ENCODE measurements around the gene ZNF684.
"Not testable (repeated sequence)": the region's sequence is repeated elsewhere in the genome, so short reads cannot be mapped to it uniquely, and the experiment has no call there.

Gene ZNF684

GRCh38 chr1:40574805-40575204 lies 43.4 kb downstream of the ZNF684 start:
- not testable (repeated sequence) for H3K36me3 ChIP-seq (ENCODE audit: control insufficient read depth, insufficient read depth, low read length); H3K4me3 ChIP-seq (ENCODE audit: extremely low read depth, insufficient read depth, low read length, poor library complexity, severe bottlenecking); H3K4me1 ChIP-seq (ENCODE audit: control insufficient read depth, insufficient read depth, low read length, poor library complexity, severe bottlenecking); H3K27ac ChIP-seq (ENCODE audit: low read depth, low read length, severe bottlenecking); H3K9me3 ChIP-seq (ENCODE audit: control insufficient read depth, low read length)
- 88% methylated on average over 2 of the region's 3 CpGs; no CpG with 5 or more reads in 1 of the 2 experiments for WGBS, 2 experiments (ENCODE audit: insufficient coverage in 2 of 2)

GRCh38 chr1:40575336-40575735 lies 43.9 kb downstream of the ZNF684 start:
- H3K36me3 ChIP-seq (ENCODE audit: control insufficient read depth, insufficient read depth, low read length), result no peaks in the 10 kb centered on the region

GRCh38 chr1:40582116-40582515 lies 50.7 kb downstream of the ZNF684 start:
- WGBS, 2 experiments (ENCODE audit: insufficient coverage in 2 of 2), result 100% methylated on average over 1 to 2 of the region's 2 CpGs

More at GRCh38 chr1:40575336-40575735, 43.9 kb downstream of the ZNF684 start:
- Histone ChIP-seq H3K9me3 (ENCODE audit: control insufficient read depth, low read length) (no peaks in the 10 kb centered on the region), H3K27ac (ENCODE audit: low read depth, low read length, severe bottlenecking) (no peak overlapping the region), H3K4me1 (ENCODE audit: control insufficient read depth, insufficient read depth, low read length, poor library complexity, severe bottlenecking) (no peaks in the 10 kb centered on the region), H3K4me3 (ENCODE audit: extremely low read depth, insufficient read depth, low read length, poor library complexity, severe bottlenecking) (no peak overlapping the region)

GRCh38 chr1:40583980-40584379 lies 52.5 kb downstream of the ZNF684 start:
- 70 to 83% methylated on average over 2 to 4 of the region's 6 CpGs for WGBS, 2 experiments (ENCODE audit: insufficient coverage in 2 of 2)
- no peak overlapping the region for H3K27ac ChIP-seq (ENCODE audit: low read depth, low read length, severe bottlenecking)

More at GRCh38 chr1:40582116-40582515, 50.7 kb downstream of the ZNF684 start:
- Histone ChIP-seq H3K4me1 (ENCODE audit: control insufficient read depth, insufficient read depth, low read length, poor library complexity, severe bottlenecking) (no peaks in the 10 kb centered on the region), H3K9me3 (ENCODE audit: control insufficient read depth, low read length) (no peaks in the 10 kb centered on the region), H3K4me3 (ENCODE audit: extremely low read depth, insufficient read depth, low read length, poor library complexity, severe bottlenecking) (no peak overlapping the region), H3K36me3 (ENCODE audit: control insufficient read depth, insufficient read depth, low read length) (no peaks in the 10 kb centered on the region), H3K27ac (ENCODE audit: low read depth, low read length, severe bottlenecking) (no peak overlapping the region)

GRCh38 chr1:40588586-40588985 lies 57.1 kb downstream of the ZNF684 start:
- Histone ChIP-seq H3K9me3 (ENCODE audit: control insufficient read depth, low read length) (no peaks in the 10 kb centered on the region), H3K27ac (ENCODE audit: low read depth, low read length, severe bottlenecking) (no peak overlapping the region), H3K4me3 (ENCODE audit: extremely low read depth, insufficient read depth, low read length, poor library complexity, severe bottlenecking) (no peak overlapping the region), H3K36me3 (ENCODE audit: control insufficient read depth, insufficient read depth, low read length) (no peaks in the 10 kb centered on the region), H3K4me1 (ENCODE audit: control insufficient read depth, insufficient read depth, low read length, poor library complexity, severe bottlenecking) (no peaks in the 10 kb centered on the region)
- WGBS, 2 experiments (ENCODE audit: insufficient coverage in 2 of 2), result 67 to 80% methylated on average over 1 of the region's 2 CpGs

More at GRCh38 chr1:40583980-40584379, 52.5 kb downstream of the ZNF684 start:
- Histone ChIP-seq H3K4me3 (ENCODE audit: extremely low read depth, insufficient read depth, low read length, poor library complexity, severe bottlenecking) (no peak overlapping the region), H3K4me1 (ENCODE audit: control insufficient read depth, insufficient read depth, low read length, poor library complexity, severe bottlenecking) (no peaks in the 10 kb centered on the region), H3K36me3 (ENCODE audit: control insufficient read depth, insufficient read depth, low read length) (no peaks in the 10 kb centered on the region), H3K9me3 (ENCODE audit: control insufficient read depth, low read length) (no peaks in the 10 kb centered on the region)

- Histone ChIP-seq H3K36me3 (ENCODE audit: control insufficient read depth, insufficient read depth, low read length) (no peaks in the 10 kb centered on the region), H3K9me3 (ENCODE audit: control insufficient read depth, low read length) (peaks cover 5% of the 10 kb centered on the region), H3K27ac (ENCODE audit: low read depth, low read length, severe bottlenecking) (no peak overlapping the region), H3K4me1 (ENCODE audit: control insufficient read depth, insufficient read depth, low read length, poor library complexity, severe bottlenecking) (no peaks in the 10 kb centered on the region), H3K4me3 (ENCODE audit: extremely low read depth, insufficient read depth, low read length, poor library complexity, severe bottlenecking) (no peak overlapping the region)
- WGBS, 2 experiments (ENCODE audit: insufficient coverage in 2 of 2), result 61 to 87% methylated on average over 3 of the region's 6 CpGs
These were observed 60.8 kb downstream of the ZNF684 start for GRCh38 chr1:40592107-40592803.

GRCh38 chr1:40593449-40594186 lies 62.2 kb downstream of the ZNF684 start:
- 78 to 84% methylated on average over 5 to 7 of the region's 8 CpGs for WGBS, 2 experiments (ENCODE audit: insufficient coverage in 2 of 2)
- Histone ChIP-seq H3K9me3 (ENCODE audit: control insufficient read depth, low read length) (peaks cover 5% of the 10 kb centered on the region), H3K36me3 (ENCODE audit: control insufficient read depth, insufficient read depth, low read length) (no peaks in the 10 kb centered on the region), H3K27ac (ENCODE audit: low read depth, low read length, severe bottlenecking) (no peak overlapping the region), H3K4me3 (ENCODE audit: extremely low read depth, insufficient read depth, low read length, poor library complexity, severe bottlenecking) (no peak overlapping the region), H3K4me1 (ENCODE audit: control insufficient read depth, insufficient read depth, low read length, poor library complexity, severe bottlenecking) (no peaks in the 10 kb centered on the region)

- H3K9me3 ChIP-seq (ENCODE audit: control insufficient read depth, low read length), result peaks cover 5% of the 10 kb centered on the region
- no peak overlapping the region for H3K27ac ChIP-seq (ENCODE audit: low read depth, low read length, severe bottlenecking)
- 75 to 100% methylated on average over 2 to 3 of the region's 3 CpGs for WGBS, 2 experiments (ENCODE audit: insufficient coverage in 2 of 2)
These were observed 62.7 kb downstream of the ZNF684 start for GRCh38 chr1:40594187-40594531.

GRCh38 chr1:40595623-40596022 lies 64.2 kb downstream of the ZNF684 start:
- H3K36me3 ChIP-seq (ENCODE audit: control insufficient read depth, insufficient read depth, low read length), result no peaks in the 10 kb centered on the region
- H3K27ac ChIP-seq (ENCODE audit: low read depth, low read length, severe bottlenecking), result no peak overlapping the region
- H3K4me3 ChIP-seq (ENCODE audit: extremely low read depth, insufficient read depth, low read length, poor library complexity, severe bottlenecking), result no peak overlapping the region
- 90 to 93% methylated on average over 6 to 7 of the region's 7 CpGs for WGBS, 2 experiments (ENCODE audit: insufficient coverage in 2 of 2)
- peaks cover 5% of the 10 kb centered on the region for H3K9me3 ChIP-seq (ENCODE audit: control insufficient read depth, low read length)
- no peaks in the 10 kb centered on the region for H3K4me1 ChIP-seq (ENCODE audit: control insufficient read depth, insufficient read depth, low read length, poor library complexity, severe bottlenecking)

More at GRCh38 chr1:40594187-40594531, 62.7 kb downstream of the ZNF684 start:
- Histone ChIP-seq H3K4me3 (ENCODE audit: extremely low read depth, insufficient read depth, low read length, poor library complexity, severe bottlenecking) (no peak overlapping the region), H3K4me1 (ENCODE audit: control insufficient read depth, insufficient read depth, low read length, poor library complexity, severe bottlenecking) (no peaks in the 10 kb centered on the region), H3K36me3 (ENCODE audit: control insufficient read depth, insufficient read depth, low read length) (no peaks in the 10 kb centered on the region)
